Right cardiac atrium (tissue), 5 donors: ENCODE data around the gene NELL1. TPM values are rescaled to one million over a fixed set of nuclear protein-coding genes. Genes with fewer than 3 reads are reported as not detected.

ENCODE experiments used
- ATAC-seq, 2 donors: fragments of 200-7000 bp; cut with Tn5 transposase; one replicate each; pipeline versions ENCODE4 v1.8.0 to v1.9.1; 2020; ENCODE audit warnings: moderate library complexity in 2 of 2, mild to moderate bottlenecking in 1 of 2
- DNase-seq, 3 donors: peaks; one replicate each; pipeline ENCODE4 v3.0.0-alpha.2; 2020
- H3K27ac ChIP-seq: one replicate; pipeline ENCODE4 v1.5.1; 2013; ENCODE audit warnings: mild to moderate bottlenecking, low read length, control low read depth, moderate library complexity
- H3K27me3 ChIP-seq: one replicate; pipeline ENCODE4 v1.6.1; 2013; ENCODE audit not compliant: control insufficient read depth, insufficient read depth
- H3K4me1 ChIP-seq: one replicate; pipeline ENCODE4 v1.6.1; 2013; ENCODE audit warnings: low read length; ENCODE audit not compliant: control insufficient read depth, insufficient read depth
- H3K4me3 ChIP-seq: one replicate; pipeline ENCODE4 v1.5.1; 2013; ENCODE audit warnings: low read length, control low read depth
- H3K9me3 ChIP-seq: one replicate; pipeline ENCODE4 v1.6.1; 2013; ENCODE audit warnings: low read length; ENCODE audit not compliant: control insufficient read depth
- WGBS: extraction: QIAGEN DNeasy Blood & Tissue Kit; methylation state at CpG from one replicate; pipeline ENCODE4 v1.1.7; 2013; 5-methylcytosine and 5-hydroxymethylcytosine counted together
- intact Hi-C, 4 donors: fragments of 100-400 bp; cut with DNase I; formaldehyde crosslinking; loops; one replicate each; pipeline versions ENCODE4 v1.11.0 to v1.14.0; 2022 to 2023
- polyA plus RNA-seq: library from polyadenylated mRNA; stranded (reverse); fragments of 200-250 nt; gene quantifications from one replicate; pipeline ENCODE4 v1.2.3, GENCODE V29; 2013
- total RNA-seq, 4 donors: library from RNA; stranded (reverse); fragmentation: NEBNext Ultra II Directional; extraction: Animal tissue kit (Norgen Biotek cat#: 25700); gene quantifications; one replicate each; pipeline ENCODE4 v1.2.1, GENCODE V29; 2021
- donor health status: healthy with polysubstance abuse.
- donor health status: DM: no; HTN: yes; CAD: no.
- donor health status: DM: no; HTN: no; CAD: no.
- donor health status: DM: no; HTN: yes; CAD: no; lungs with severe emphysema.
- donor health status: DM: yes; HTN: yes; CAD: no.

Gene NELL1
- total and polyA plus RNA-seq, 5 donors: 0.09 to 0.22 TPM; not detected in 3

DNA sequence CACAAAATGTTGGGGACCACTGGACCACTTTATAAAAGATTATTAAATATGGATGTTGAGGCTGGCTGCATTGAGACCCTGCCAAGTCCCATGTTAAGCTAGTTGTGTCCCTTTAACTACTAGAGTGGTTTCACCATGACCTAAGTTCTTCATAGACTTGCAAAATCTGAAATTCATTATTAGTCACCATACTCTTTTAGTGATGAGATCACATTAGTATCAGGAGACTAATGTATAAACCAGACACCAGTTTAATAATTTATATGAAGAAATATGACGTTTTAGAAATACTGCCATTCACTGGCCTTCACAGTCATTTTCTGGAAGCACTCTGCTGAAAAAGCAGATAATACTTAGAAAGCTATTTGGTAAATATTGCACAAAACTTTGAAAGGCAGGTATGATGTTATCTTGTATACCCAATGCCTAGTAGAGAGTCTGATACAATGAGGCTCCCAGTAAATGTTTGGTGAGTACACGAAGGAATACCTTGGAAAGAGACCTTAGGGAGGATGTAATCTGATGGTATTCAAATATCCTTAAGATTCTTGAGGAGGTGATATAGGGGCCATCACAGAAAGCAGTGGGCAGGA lies 795.3 kb downstream of the NELL1 start:
- intact Hi-C loops: no loop called here
- H3K4me1 ChIP-seq: no peaks in the 10 kb centered on the region
- no peak overlapping the region for H3K4me3 ChIP-seq
- H3K9me3 ChIP-seq: no peaks in the 10 kb centered on the region
- WGBS: 66% methylated on average over 2 of the region's 2 CpGs
- DNase-seq: no peak
- H3K27ac ChIP-seq: no peak overlapping the region
- no peaks in the 10 kb centered on the region for H3K27me3 ChIP-seq
- ATAC-seq: no peak

DNA sequence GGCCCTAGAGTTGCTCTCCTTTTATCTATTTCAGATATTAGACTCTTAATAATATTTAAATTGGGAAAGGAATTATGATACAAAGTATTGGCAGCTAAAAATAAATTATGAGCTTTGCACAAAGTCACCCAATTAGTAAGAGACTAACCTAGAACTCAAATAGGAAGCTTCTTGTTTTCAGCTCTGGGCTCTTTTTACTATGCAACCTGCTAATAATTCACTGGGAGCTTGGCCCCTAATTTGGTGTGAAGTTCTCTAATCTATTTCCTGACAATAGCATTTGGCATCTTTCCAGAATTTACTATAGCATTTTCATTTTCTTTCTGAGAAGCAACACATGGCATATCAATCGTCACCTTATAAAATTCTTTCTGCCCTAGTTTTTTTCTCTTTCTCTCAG lies 795.8 kb downstream of the NELL1 start:
- no peak overlapping the region for H3K27ac ChIP-seq
- ATAC-seq: no peak
- H3K4me1 ChIP-seq: no peaks in the 10 kb centered on the region
- no peaks in the 10 kb centered on the region for H3K9me3 ChIP-seq
- H3K27me3 ChIP-seq: no peaks in the 10 kb centered on the region
- DNase-seq: no peak
- H3K4me3 ChIP-seq: no peak overlapping the region
- 38% methylated on average over 1 of the region's 1 CpG for WGBS
- intact Hi-C loops: no loop called here

DNA sequence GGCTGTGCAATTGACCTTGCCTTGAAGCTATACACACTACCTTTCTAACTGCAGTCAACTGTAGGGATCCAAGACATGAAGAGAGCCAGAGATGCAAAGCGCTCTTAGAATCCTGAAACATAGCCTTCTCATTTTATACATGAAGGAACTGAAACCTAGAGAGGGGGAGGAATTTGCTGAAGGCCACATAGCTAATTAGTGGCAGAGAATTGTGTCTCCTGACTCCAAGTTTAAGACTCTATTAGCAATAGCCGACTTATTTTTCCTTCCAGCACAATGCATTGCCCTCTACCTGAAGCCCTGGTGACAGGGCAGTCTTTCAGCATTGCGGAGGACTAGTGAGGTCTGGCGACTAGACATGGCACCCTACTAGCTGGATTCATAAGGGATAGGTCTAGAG lies 796.5 kb downstream of the NELL1 start:
- H3K4me1 ChIP-seq: no peaks in the 10 kb centered on the region
- ATAC-seq (no peak), DNase-seq (no peak)
- no peak overlapping the region for H3K27ac ChIP-seq
- H3K27me3 ChIP-seq: no peaks in the 10 kb centered on the region
- no peak overlapping the region for H3K4me3 ChIP-seq
- 86% methylated on average over 4 of the region's 4 CpGs for WGBS
- H3K9me3 ChIP-seq: no peaks in the 10 kb centered on the region
- intact Hi-C loops: no loop called here

DNA sequence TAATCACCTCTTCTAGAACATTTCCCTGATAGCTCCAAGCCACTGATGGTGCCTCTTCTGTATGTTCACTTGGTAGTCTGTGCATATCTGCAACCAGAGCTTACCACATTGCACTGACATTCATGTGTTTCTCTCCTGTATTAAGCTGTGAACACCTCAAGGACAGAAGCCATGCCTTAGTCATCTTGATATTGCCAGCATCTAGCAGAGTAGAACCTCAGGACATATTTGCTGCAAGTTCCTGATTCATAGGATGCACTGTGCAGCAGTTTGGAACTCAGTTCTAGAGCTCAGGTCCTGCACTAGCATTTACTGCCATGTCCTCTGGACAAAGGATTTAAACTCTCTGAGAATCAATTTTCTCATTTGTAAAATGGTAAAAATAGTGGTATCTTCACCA lies 801.1 kb downstream of the NELL1 start:
- ATAC-seq: no peak
- intact Hi-C loops: no loop called here
- no peaks in the 10 kb centered on the region for H3K27me3 ChIP-seq
- no peak overlapping the region for H3K4me3 ChIP-seq
- H3K4me1 ChIP-seq: no peaks in the 10 kb centered on the region
- no peak for DNase-seq
- no peaks in the 10 kb centered on the region for H3K9me3 ChIP-seq
- no peak overlapping the region for H3K27ac ChIP-seq

DNA sequence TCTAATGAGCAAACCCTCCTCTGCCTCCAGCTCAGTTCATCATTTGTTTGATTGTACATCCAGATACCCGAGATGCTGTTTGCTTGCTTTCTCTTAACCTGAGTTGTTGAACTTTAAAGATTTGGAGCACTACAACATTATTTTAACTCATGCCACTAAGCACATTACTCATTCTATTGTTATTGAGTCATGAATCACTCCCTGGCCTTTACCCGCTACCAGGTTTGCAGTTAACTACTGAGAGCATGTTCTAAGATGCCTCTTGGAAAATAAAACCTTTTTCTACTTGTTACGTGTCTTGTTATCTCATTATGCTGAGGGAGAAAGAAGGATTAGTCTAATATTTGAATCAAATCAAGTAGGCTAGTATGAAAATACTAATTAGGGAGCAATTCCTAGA lies 802.9 kb downstream of the NELL1 start:
- WGBS: 67% methylated on average over 3 of the region's 3 CpGs
- H3K4me3 ChIP-seq: no peak overlapping the region
- no peaks in the 10 kb centered on the region for H3K4me1 ChIP-seq
- H3K27me3 ChIP-seq: no peaks in the 10 kb centered on the region
- ATAC-seq (no peak), DNase-seq (no peak)
- intact Hi-C loops: no loop called here
- H3K27ac ChIP-seq: no peak overlapping the region
- H3K9me3 ChIP-seq: no peaks in the 10 kb centered on the region

DNA sequence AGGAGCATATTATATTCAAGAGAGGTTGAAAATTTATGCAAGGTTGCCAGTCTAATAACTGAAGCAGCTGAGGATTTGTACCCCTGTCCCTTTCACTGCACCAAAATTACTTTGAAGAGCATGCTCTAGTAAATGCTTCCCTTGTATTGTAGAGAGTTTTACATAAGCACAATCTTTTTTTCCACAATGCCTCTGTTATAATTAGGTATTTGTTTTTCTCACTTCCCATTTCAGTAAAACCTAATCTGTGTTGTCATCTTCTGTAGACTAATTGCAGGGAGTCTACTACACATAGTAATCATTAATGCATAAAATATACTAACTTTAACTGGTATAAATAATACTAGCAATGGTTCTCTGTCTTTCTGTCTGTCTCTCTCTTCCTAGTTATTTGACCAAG lies 805.1 kb downstream of the NELL1 start:
- H3K9me3 ChIP-seq: no peaks in the 10 kb centered on the region
- no peak overlapping the region for H3K4me3 ChIP-seq
- ATAC-seq (no peak), DNase-seq (no peak)
- no peak overlapping the region for H3K27ac ChIP-seq
- no peaks in the 10 kb centered on the region for H3K27me3 ChIP-seq
- intact Hi-C loops: no loop called here
- no peaks in the 10 kb centered on the region for H3K4me1 ChIP-seq

DNA sequence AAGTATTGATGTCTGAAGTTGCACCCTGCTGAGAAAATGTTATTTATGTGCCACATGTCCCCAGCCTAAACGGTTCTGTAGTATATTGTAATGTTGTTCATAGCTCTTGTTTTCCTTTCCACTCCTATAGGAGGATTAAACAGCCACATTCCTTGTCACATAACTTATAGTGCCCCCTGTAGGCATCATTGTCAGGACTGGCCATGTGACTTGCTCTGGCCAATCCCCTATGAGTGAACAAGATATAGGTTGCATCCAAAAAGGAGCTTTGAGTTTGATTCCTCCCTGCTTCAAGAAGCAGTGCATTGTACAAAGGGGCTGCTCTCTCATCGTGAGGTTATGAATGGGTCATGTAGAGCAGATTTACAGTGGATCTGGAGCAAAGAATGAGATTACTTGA lies 805.9 kb downstream of the NELL1 start:
- Histone ChIP-seq H3K27me3 (no peaks in the 10 kb centered on the region), H3K9me3 (no peaks in the 10 kb centered on the region), H3K4me1 (no peaks in the 10 kb centered on the region), H3K4me3 (no peak overlapping the region), H3K27ac (no peak overlapping the region)
- ATAC-seq (no peak), DNase-seq (no peak)
- 79% methylated on average over 2 of the region's 2 CpGs for WGBS
- intact Hi-C loops: no loop called here

DNA sequence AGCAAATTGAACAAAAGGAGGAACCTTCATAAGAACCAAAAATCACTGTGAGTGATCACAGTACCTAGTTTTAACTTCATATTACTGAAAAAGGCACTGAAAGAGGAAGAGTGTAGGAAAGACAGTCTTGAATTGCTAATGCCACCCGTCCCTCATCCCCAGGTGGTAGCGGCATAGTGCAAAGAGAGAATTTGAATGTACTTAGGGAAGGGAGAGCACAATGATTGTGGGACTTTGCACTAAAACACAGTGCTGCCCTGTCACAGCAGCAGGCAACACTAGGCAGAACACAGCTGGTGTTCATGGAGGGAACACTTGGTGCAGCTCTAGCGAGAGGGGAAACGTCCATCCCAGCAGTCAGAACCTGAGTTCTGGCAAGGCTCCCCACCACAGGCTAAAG lies 807.2 kb downstream of the NELL1 start:
- intact Hi-C loops: no loop called here
- no peaks in the 10 kb centered on the region for H3K27me3 ChIP-seq
- H3K27ac ChIP-seq: no peak overlapping the region
- no peak overlapping the region for H3K4me3 ChIP-seq
- no peaks in the 10 kb centered on the region for H3K9me3 ChIP-seq
- no peaks in the 10 kb centered on the region for H3K4me1 ChIP-seq
- no peak for ATAC-seq
- 80% methylated on average over 4 of the region's 4 CpGs for WGBS
- no peak for DNase-seq

DNA sequence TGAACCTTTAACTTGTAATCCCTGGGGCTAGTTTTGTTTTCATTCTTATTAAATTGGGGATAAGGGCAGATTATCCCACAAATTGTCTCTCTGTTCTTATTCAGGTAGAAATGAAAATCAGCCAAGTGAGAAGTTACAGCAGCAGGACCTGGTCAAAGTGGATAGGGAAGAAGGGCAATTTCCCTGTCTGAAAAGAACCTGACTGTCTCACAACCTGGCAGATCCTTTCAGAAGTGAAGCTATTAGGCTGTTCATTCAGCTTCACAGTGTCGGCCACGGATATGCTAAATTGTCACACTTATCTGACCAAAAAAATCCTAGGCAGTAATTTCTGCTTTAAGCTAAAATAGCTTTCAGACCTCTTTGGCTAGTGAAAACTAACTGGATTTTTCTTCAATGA lies 810.9 kb downstream of the NELL1 start:
- Histone ChIP-seq H3K9me3 (no peaks in the 10 kb centered on the region), H3K27ac (no peak overlapping the region), H3K4me1 (no peaks in the 10 kb centered on the region), H3K4me3 (no peak overlapping the region), H3K27me3 (no peaks in the 10 kb centered on the region)
- 44% methylated on average over 2 of the region's 2 CpGs for WGBS
- DNase-seq (no peak), ATAC-seq (no peak)
- intact Hi-C loops: no loop called here

DNA sequence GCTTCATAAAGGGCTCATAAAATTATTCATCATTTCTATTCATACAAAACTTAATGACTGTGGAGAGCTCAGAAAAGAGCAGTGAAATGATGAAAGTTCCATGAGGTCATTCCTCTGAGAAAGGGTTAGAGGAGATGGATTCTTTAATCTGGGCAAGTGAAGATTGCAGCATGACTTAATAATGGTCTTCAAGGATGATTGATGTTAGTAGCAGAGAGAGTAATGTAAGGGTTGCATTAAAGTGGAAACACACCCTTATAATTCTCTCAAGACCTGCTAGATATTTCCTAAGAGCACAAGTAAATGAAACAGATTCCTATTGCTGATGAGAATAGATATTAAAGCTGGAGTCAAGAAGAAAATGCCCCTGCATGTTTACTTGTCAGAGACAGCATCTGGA lies 811.9 kb downstream of the NELL1 start:
- Histone ChIP-seq H3K9me3 (no peaks in the 10 kb centered on the region), H3K4me1 (no peaks in the 10 kb centered on the region), H3K27ac (no peak overlapping the region), H3K27me3 (no peaks in the 10 kb centered on the region), H3K4me3 (no peak overlapping the region)
- ATAC-seq (no peak), DNase-seq (no peak)
- intact Hi-C loops: no loop called here

DNA sequence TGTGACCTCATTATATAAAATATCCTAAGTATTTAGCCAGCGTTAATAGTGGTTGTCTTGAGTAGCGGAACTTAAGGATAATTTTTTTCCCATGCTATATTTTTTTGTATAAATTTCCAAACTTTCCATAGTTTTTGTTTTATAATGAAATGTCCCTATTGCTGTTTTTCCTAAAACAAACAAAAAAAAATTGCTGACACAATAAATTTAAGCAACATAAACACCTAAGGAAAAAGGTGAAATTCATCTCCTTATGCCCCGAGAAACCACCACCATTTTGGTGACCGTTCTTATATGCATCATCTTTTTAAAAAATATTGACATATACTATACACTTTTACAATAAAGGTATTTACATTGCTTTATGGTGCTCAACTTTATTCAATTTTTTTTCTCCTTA lies 814.7 kb downstream of the NELL1 start:
- Histone ChIP-seq H3K4me3 (no peak overlapping the region), H3K27me3 (no peaks in the 10 kb centered on the region), H3K4me1 (no peaks in the 10 kb centered on the region), H3K27ac (no peak overlapping the region), H3K9me3 (no peaks in the 10 kb centered on the region)
- no peak for ATAC-seq
- 92% methylated on average over 4 of the region's 4 CpGs for WGBS
- intact Hi-C loops: no loop called here
- DNase-seq: no peak

DNA sequence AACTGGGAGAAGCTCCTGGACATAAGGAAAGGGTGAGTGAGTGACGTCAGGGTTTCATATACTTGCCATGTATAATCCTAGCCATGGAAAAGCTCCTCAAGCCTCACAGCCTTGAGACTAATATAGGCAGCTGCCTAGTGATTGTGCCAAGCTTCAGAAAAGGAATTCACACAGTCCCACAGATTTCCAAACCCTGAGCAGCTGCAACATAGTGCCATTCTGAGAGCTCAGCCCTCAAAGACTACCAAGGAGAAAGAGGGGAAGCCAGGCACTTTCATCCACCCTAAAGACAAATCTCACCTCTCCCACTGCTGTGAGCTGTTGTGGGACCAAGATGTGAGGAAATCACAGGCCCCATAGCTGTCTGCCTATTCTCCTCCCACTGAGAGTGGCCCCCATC lies 815.6 kb downstream of the NELL1 start:
- ATAC-seq: no peak
- 73% methylated on average over 1 of the region's 1 CpG for WGBS
- Histone ChIP-seq H3K4me3 (no peak overlapping the region), H3K4me1 (no peaks in the 10 kb centered on the region), H3K27ac (no peak overlapping the region), H3K9me3 (no peaks in the 10 kb centered on the region), H3K27me3 (no peaks in the 10 kb centered on the region)
- DNase-seq: no peak
- intact Hi-C loops: no loop called here
